ENCODE measurements around the gene DAGLA. TPM values are rescaled to one million over a fixed set of nuclear protein-coding genes. Genes with fewer than 3 reads are reported as not detected.

The DAGLA gene
- total and polyA plus RNA-seq, 2 of the 13 experiments (the other 11 are each of a cell fraction or from before 2014, with no cell fraction given): 2.6 to 3.9 TPM

DNA sequence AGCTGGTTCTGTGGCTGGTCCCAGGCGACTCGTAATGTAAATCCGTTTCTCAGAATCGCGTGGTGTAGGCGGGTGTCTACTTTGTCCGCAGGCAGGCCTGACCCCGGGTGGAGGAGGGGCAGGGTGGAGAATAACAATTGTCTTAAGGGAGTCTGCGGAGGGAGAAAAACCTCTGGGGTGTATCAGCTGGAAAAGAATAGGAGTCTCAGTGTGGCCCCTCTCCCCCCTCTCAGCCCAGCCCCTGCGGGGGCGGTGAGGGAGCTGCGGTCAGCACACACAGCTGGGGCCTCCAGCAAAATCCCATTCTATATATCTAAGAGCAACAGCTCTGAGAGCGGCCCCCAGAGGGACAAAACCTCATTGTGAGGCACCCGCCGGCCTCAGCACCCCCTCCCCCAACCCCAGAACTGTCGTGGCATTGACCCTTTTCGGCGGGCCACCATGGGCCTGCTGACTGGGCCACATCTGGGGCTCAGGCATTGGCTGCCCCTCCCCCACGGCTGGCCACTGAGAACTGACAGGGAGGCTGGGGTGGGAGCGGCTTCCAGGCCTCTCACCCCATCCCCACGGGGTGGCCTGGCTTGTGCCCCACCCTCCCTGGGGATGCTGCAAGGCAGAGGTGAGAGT lies 69.5 kb downstream of the DAGLA start (continued):
- TF ChIP-seq, protein P1, sequence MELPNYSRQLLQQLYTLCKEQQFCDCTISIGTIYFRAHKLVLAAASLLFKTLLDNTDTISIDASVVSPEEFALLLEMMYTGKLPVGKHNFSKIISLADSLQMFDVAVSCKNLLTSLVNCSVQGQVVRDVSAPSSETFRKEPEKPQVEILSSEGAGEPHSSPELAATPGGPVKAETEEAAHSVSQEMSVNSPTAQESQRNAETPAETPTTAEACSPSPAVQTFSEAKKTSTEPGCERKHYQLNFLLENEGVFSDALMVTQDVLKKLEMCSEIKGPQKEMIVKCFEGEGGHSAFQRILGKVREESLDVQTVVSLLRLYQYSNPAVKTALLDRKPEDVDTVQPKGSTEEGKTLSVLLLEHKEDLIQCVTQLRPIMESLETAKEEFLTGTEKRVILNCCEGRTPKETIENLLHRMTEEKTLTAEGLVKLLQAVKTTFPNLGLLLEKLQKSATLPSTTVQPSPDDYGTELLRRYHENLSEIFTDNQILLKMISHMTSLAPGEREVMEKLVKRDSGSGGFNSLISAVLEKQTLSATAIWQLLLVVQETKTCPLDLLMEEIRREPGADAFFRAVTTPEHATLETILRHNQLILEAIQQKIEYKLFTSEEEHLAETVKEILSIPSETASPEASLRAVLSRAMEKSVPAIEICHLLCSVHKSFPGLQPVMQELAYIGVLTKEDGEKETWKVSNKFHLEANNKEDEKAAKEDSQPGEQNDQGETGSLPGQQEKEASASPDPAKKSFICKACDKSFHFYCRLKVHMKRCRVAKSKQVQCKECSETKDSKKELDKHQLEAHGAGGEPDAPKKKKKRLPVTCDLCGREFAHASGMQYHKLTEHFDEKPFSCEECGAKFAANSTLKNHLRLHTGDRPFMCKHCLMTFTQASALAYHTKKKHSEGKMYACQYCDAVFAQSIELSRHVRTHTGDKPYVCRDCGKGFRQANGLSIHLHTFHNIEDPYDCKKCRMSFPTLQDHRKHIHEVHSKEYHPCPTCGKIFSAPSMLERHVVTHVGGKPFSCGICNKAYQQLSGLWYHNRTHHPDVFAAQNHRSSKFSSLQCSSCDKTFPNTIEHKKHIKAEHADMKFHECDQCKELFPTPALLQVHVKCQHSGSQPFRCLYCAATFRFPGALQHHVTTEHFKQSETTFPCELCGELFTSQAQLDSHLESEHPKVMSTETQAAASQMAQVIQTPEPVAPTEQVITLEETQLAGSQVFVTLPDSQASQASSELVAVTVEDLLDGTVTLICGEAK (IDR thresholded peaks at IDR 0.05): no peak
- TF ChIP-seq, protein P1 (CRISPR knock-in tag; IDR thresholded peaks at IDR 0.05): peak; percentile 23; the same call in 1 of the 2 replicates
- peak; percentile 27; the same call in 1 of the 2 replicates for TF ChIP-seq DMAP1 (CRISPR knock-in tag; IDR thresholded peaks at IDR 0.05)
- TF ChIP-seq GATAD2A (CRISPR knock-in tag; IDR thresholded peaks at IDR 0.05): 0 out of 2 replicates have a peak, but pooled peaks have one; percentile 18
- TF ChIP-seq HNRNPLL (IDR thresholded peaks at IDR 0.05; ENCODE audit: low read depth, low read length, poor library complexity, severe bottlenecking): peak; percentile 35
- TF ChIP-seq, protein P2, sequence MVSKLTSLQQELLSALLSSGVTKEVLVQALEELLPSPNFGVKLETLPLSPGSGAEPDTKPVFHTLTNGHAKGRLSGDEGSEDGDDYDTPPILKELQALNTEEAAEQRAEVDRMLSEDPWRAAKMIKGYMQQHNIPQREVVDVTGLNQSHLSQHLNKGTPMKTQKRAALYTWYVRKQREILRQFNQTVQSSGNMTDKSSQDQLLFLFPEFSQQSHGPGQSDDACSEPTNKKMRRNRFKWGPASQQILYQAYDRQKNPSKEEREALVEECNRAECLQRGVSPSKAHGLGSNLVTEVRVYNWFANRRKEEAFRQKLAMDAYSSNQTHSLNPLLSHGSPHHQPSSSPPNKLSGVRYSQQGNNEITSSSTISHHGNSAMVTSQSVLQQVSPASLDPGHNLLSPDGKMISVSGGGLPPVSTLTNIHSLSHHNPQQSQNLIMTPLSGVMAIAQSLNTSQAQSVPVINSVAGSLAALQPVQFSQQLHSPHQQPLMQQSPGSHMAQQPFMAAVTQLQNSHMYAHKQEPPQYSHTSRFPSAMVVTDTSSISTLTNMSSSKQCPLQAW (CRISPR knock-in tag; IDR thresholded peaks at IDR 0.05): peak; percentile 47; the same call in 1 of the 2 replicates
- TF ChIP-seq ZFP37 (CRISPR knock-in tag; IDR thresholded peaks at IDR 0.05; ENCODE audit: borderline replicate concordance): no peak
- 0 out of 2 replicates have a peak, but pooled peaks have one; percentile 14 for TF ChIP-seq PHF8 (CRISPR knock-in tag; IDR thresholded peaks at IDR 0.05)
- TF ChIP-seq, protein P3, sequence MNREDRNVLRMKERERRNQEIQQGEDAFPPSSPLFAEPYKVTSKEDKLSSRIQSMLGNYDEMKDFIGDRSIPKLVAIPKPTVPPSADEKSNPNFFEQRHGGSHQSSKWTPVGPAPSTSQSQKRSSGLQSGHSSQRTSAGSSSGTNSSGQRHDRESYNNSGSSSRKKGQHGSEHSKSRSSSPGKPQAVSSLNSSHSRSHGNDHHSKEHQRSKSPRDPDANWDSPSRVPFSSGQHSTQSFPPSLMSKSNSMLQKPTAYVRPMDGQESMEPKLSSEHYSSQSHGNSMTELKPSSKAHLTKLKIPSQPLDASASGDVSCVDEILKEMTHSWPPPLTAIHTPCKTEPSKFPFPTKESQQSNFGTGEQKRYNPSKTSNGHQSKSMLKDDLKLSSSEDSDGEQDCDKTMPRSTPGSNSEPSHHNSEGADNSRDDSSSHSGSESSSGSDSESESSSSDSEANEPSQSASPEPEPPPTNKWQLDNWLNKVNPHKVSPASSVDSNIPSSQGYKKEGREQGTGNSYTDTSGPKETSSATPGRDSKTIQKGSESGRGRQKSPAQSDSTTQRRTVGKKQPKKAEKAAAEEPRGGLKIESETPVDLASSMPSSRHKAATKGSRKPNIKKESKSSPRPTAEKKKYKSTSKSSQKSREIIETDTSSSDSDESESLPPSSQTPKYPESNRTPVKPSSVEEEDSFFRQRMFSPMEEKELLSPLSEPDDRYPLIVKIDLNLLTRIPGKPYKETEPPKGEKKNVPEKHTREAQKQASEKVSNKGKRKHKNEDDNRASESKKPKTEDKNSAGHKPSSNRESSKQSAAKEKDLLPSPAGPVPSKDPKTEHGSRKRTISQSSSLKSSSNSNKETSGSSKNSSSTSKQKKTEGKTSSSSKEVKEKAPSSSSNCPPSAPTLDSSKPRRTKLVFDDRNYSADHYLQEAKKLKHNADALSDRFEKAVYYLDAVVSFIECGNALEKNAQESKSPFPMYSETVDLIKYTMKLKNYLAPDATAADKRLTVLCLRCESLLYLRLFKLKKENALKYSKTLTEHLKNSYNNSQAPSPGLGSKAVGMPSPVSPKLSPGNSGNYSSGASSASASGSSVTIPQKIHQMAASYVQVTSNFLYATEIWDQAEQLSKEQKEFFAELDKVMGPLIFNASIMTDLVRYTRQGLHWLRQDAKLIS (CRISPR knock-in tag; IDR thresholded peaks at IDR 0.05): no peak
- TF ChIP-seq, protein P4, sequence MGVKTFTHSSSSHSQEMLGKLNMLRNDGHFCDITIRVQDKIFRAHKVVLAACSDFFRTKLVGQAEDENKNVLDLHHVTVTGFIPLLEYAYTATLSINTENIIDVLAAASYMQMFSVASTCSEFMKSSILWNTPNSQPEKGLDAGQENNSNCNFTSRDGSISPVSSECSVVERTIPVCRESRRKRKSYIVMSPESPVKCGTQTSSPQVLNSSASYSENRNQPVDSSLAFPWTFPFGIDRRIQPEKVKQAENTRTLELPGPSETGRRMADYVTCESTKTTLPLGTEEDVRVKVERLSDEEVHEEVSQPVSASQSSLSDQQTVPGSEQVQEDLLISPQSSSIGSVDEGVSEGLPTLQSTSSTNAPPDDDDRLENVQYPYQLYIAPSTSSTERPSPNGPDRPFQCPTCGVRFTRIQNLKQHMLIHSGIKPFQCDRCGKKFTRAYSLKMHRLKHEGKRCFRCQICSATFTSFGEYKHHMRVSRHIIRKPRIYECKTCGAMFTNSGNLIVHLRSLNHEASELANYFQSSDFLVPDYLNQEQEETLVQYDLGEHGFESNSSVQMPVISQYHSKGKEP (CRISPR knock-in tag; IDR thresholded peaks at IDR 0.05): no peak
- TF ChIP-seq KDM5B (CRISPR knock-in tag; IDR thresholded peaks at IDR 0.05; ENCODE audit: borderline replicate concordance): 0 out of 2 replicates have a peak, but pooled peaks have one; percentile 51
